NCI-H82 treated with DMSO at 0.1 percent for 48 hours (cell line): ENCODE results near the gene RASAL2.
A peak's percentile ranks its signal among the peaks of the same experiment; 100 is the strongest.
"Not testable (repeated sequence)": the region's sequence is repeated elsewhere in the genome, so short reads cannot be mapped to it uniquely, and the experiment has no call there.

Source experiments
- DNase-seq: peaks from one replicate; lab custom pipeline; 2025; ENCODE audit not compliant: unreplicated experiment; lab: John Stamatoyannopoulos, UW

Gene RASAL2

DNA sequence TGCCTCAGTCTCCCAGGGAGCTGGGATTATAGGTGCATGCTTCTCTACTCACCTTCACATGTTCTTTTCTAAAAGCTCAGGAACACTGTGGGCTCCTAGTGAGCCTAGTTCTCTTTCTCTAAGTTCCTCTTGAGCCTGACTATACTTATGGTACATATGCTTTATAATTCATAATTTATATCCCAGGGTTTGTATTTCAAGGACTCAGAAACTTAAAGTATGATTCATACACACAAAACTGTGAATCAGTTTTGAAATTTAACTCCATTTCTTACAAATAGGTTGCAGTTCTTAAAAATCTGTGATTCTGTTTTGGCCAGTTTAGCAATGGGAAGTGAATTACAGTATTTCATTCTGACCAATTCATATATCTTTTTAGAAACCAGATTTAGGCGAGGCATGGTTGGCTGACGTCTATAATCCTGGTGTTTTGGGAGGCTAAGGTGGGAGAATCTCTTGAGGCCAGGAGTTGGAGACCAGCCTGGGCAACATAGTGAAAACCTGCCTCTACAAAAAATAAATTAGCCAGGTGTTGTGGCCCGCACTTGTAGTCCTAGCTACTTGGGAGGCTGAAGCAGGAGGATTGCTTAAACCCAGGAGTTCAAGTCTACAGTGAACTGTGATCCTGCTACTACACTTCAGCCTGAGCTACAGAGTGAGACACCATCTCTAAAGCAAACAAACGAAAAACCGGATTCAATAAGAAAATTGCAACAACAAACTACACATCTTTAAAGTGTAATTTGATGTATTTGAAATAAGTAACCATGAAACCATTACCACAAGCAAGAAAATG is 15.6 kb downstream of the RASAL2 start:
- DNase-seq: no peak

DNA sequence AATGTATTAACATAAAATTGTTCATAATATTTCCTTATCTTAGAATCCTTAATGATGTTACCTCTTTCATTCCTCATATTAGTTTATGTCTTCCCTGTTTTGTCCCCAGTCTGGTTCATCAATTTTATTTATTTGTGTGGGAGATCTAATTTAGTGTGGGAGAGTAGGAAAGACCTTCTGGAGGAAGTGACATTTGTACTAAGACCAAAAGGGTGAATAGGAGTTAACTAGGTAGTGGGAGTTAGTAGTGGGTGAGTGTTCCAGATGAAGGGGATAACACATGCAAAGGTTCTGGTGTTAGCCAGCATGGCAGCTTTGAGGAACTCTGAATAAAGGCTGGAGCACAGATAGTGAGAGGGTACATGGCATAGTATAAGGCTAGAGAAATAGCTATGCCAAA is 21.4 kb downstream of the RASAL2 start:
- no peak for DNase-seq

DNA sequence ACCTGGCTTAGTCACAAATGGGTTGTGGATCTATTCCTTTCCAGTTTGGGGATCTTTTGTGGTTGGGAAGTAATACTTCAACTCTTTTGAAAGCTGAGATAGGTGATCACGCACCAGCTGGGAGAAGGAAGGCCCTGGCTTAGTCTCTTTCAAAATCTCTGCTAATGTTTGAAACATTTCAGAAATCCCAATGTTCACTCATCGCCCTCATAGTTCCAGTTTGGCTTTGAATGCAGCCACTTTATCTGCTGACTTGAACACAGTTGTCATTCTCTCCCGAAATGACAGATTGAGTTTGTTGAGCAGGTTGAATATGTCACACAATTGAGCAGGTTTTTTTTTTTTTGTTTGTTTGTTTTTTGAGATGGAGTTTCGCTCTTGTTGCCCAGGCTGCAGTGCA is 24.6 kb downstream of the RASAL2 start:
- DNase-seq: no peak

DNA sequence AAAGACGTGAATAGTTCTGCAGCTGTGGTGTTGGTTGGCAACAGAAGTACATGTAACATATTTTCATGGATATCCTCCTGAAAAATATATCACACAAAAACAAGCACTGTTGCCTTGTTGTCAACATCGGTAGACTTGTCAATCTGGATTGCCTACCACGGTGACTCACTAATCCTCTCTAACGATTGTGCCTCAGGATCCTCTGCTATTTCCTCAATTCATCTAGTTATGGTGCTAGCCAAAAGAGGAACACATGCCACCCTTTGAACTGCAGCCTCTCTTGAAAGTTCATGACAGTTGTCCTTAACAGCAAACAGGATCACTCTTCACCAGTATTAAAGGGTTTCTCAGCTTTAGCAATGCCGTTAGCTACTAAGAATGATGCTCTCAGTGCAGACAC is 25.7 kb downstream of the RASAL2 start:
- no peak for DNase-seq

DNA sequence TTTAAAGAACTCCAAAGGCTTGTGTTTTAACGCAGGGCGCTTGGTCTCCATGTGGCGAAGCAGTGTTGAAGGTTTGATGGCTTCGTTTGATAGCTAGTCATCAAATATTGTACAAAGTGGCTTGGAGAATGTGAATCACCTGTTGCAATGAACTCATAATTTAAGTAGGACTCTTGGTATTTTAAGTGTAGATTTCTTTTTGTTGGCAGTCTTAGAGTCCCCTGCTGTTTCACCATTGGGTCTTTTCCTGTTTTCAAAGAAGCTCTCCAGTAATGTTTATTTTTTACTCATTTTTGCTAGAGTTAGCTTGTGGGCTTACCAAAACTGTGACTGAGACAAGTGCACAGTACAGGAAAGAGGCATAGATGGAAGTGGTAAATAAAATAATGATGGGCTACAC is 26.2 kb downstream of the RASAL2 start:
- DNase-seq: no peak

DNA sequence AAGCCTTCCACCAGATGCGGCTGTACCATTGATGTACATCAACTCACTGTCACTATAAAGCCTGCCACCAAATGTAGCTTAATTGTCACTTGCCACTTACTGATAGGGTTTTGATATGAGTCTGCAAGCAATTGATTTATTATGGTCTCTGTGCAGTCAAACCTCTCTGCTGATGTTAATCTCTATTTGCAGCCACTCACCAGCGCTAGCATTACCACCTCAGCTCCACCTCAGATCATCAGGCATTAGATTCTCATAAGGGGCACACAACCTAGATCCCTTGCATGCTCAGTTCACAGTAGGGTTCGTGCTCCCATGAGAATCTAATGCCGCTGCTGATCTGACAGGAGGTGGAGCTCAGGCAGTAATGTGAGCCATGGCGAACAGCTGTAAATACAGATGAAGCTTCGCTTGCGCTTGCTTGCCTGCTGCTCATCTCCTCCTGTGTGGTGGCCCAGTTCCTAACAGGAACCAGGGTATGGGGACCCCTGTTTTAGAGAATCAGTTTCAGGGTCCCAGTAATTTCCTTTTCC is 26.7 kb downstream of the RASAL2 start:
- DNase-seq: not testable (repeated sequence)

DNA sequence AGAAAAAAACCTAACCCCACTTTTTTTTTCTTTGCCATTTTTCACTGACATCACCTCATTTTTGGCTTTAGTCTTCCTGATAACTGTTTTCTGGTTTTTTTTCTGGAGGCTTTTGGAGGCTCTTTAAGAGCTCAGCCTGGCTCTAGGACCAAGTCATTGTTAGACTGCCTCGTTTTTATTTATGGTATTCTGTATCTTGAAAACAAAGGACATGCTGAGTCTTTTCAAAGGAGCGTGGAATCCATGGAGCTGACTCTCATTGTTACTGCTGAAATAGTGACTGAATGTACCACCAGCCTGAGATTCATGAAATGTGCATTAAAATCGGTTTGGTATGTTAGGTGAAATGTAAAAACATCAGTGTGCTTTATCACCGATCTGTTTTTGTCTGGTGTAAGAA is 28.0 kb downstream of the RASAL2 start:
- DNase-seq: no peak

DNA sequence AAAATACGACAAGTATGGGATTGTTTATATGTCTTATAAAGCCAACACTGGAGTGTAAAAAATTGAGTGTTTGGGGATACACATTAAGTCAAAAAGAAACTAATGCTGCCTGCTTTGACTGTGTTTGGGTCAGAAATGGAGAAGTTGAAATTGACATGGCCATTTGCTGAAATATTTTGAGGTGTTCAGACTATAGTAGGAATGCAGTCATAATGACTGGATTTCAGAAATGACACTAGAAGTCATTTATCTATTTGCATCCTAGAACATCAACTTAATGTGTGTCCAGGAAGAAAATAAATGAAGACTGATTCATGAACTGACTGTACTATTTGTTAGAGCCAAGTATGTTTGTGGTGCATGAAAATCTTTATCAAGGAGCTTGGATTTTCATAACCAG is 28.4 kb downstream of the RASAL2 start:
- no peak for DNase-seq

DNA sequence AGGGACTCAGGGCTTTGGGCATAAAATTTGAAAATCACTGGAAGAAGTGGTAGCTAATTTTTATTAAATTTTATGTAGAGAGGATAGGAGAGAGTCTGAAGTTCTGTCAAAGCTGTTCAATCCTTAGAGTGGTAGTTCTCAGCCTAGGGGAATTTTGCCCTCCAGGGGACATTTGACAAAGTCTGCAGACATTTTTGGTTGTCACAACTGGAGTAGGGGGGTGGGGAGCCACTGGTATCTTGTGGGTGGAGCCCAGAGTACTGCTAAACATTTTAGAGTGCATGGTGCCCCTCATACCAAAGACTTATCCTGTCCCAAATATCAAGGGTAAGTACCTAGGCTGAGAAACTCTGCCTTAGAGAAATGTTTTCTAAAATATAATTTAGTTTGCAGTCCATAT is 30.2 kb downstream of the RASAL2 start:
- no peak for DNase-seq

DNA sequence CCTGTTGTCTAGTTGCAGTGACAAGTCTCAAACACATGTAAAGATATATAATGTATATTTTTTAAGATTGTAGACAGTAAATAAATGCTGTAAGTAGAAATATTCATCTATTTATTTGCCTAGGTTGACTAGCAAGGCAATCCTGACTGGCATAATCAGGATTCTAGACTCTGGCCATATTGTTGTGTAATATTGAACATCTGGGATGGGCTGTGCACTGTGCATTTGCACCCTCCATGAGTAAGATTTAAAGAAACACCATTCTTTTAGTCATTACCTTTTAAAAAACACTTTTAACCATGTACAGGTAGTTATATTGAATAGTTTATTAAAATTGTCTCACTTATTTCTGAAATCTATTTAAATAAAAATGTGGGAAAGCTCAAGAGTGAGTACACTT is 32.4 kb downstream of the RASAL2 start:
- DNase-seq: no peak

DNA sequence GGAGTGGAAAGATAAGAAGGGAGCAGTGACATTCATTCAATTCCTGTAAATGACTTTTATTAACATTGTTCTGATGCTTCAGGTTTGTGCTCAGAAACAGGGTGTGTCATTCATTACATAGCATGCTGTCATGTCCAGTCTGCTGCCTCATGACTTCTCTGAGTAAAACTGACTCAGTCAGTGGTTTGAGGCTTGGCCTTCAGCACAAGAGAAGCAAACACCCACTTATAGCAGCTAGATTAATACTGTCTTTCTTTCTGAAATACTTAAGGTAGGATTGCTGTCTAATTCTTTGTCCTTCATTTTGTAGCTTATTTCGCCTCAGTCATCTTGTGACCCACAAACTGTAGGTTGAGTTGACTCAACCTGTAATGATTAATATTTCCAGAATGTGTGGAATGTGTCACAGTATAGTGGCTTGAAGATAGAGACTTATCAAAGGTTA is 32.9 kb downstream of the RASAL2 start:
- no peak for DNase-seq

DNA sequence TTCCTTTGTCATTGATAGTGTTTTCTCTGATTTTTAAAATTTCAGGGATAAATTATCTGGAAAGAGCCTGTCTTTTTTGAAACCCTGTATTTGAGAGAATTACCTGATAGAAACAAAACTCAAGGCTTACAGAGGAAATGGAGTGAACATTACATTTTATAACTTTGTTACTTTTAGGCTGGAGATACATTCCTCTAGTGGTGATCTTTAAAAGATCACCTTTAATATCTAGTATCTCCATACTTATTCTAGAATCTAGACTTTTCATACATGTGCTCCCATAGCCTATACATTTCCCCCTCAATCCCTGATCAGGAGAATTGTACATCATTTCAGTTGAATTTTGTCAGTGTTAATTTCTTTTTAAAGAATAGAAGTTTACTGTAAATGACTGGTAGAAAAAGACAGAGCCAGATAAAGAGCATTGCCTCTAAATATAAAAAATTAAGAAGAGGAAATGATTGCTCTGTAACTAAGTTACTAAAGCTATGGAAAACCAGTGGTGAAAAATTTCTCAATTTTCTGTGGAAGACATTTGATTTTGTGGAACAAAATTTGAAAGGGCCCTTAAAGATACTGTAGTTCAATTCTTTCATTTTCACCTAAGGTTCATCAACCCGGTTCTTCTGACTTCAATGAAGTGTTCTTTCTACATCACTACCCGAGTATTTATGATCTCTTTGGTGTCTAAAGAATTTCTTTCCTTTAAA is 33.7 kb downstream of the RASAL2 start:
- no peak for DNase-seq

DNA sequence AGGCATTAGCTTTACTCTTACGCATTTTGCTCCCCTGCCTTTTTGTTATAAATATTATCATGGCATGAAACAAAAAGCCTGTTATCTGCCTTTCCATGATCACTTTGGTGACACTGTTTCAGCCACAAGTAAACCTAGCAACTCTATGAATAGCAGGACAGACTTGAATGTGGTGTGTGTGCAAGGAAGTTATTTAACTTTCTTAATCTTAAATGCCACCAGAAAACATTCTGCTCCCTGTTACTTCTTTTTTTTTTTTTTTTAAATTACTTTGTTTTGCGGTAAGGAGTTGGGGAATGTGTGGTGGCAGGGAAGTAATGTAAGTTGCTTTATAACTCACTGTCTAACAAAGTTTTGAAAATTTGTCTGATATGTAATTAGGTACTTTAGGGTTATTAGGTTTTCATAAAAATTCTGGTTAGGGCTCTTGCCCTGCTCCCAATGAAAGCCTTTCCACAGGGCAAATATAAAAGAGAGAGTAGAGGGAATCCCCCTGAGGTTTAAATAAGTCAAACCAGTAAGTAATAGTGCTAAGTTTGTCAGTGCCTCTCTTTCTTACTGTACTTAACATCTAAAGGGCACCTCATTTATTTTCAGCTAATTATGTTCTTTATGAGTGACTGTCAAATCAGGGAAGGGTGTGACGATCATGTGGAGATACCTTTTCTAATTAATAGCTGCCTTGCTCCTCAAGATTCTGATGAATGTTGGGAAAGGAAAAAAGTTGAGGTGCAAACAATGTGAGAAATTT is 39.5 kb downstream of the RASAL2 start:
- no peak for DNase-seq

DNA sequence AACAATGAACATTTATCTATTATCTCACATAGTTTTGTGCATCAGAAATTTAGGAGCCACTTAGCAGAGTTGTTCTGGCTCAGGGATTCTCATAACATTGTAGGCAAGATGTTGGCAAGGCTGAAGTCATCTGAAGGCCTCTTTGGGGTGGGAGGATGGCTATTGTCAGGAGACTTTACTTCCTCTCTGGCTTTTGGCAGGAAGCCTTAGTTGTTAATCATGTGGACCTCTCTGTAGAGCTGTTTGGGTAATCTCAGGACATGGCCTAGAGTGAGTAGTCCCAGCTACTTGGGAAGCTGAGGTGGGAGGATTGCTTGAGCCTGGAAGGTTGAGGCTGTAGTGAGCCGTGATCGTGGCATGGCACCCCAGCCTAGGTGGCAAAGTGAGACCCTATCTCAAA is 40.2 kb downstream of the RASAL2 start:
- no peak for DNase-seq

DNA sequence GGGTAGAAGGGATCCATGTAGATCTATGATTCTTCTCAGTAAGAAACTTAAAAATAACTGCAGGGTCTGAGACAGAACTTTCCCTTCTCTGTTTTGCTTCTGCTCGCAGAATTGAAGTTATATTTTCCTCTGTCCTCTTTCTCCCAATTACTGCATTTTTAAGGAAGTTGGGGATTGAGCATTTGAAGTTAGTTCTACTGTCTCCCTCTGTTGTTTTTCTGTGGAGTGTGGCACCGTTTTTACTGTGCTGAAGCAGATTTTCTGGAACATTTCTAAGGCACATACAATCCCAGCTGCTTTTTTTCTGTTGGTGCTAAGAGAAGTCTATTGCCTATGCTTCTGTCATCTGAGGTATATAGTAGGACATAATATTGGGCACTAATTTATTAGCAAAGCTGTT is 43.3 kb downstream of the RASAL2 start:
- DNase-seq: no peak

DNA sequence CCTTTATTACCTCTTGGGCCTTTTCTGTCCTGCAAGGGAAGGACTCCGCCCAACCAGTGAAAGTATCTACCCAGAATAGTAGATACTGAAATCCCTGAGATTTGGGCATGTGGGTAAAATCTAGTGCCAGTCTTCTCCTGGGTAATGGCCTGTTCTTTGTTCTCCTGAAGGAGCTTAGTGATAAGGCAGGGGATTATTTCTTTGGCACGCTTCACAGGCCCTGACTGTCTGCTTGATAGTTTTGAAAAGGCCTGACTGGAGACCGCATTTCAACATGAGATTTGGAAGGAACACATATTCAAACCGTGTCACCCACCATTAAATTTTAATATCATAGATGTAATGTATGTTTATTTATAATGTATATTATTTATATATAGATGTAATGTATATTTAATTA is 48.9 kb downstream of the RASAL2 start:
- peak; percentile 57 for DNase-seq

DNA sequence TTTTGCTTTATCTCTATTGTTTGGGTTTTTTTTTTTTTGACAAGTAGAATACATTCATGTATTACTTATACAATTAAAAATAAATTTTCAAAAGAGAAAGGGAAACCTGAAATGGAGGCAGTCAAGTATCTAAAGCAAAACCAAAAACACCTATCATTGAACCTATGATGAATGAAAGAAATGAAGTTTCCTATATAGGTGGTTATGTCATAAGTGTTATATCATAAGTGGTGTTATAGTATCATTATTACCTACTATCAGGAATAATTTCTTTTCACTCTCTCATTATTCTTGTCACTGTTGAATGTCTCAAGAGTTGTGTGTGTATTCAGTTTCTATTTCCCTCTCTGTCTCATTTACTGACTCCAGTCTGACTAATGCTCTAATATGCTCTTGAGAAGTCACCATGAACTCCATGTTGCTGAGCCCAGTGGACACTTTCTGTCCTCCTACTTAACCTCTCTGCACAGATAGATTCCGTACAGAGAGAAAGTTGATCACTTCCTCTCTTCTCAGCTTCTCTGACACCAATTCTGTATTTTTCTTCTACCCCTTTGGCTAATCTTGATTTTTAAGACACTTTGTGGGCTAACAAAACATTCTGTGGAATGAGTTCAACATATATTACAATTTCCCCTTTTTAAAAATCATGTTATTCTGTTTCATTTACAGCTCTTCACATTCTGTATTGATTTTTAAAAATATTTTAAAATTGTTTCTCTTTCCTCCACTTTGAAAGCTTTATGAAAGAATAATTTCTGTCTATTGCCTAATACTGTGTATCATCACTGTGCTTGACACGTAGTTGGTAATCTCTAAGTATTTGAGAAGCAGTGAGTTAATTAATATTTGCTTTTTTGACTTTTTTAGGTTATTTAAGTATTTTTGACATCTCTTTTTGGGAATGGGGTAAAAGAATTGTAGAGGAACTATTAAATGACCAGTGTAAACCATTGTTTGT is 50.1 kb downstream of the RASAL2 start:
- no peak for DNase-seq

DNA sequence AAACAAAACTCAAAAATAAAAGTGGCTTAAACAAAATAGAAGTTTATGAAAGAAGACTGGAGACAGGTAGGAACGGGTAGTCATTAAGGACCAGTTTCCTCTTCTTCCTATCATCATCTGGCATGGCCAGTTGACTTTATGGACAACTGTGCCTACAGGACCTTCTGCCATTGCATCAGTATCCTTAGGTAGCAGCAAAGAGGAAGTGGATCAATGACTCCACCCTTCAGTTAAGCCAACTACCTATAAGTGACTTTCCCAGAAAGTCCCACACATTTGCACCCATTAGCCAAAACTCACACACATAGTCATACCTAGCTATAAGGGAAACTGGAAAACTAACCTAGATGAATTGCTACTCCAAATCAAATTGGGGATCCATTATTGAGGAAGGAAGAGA is 51.7 kb downstream of the RASAL2 start:
- DNase-seq: no peak

DNA sequence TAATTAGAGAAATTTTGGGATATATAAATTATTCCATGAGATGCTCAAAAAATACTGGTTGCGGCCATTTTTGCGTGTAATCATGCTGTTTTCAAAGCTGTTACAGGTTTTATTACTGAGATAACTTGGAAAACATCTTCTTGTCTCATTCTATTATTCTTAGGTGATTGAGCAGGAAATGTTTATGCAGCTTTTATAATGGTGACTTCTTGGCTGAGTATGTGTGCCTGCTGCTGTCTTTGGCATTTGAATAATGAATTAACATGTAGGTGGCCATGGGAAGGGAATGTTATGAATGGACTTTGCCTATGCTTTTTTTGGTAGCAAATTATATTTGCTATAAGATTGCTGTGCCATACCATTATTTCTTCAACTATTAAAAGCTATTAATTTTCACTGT is 52.5 kb downstream of the RASAL2 start:
- DNase-seq: no peak

DNA sequence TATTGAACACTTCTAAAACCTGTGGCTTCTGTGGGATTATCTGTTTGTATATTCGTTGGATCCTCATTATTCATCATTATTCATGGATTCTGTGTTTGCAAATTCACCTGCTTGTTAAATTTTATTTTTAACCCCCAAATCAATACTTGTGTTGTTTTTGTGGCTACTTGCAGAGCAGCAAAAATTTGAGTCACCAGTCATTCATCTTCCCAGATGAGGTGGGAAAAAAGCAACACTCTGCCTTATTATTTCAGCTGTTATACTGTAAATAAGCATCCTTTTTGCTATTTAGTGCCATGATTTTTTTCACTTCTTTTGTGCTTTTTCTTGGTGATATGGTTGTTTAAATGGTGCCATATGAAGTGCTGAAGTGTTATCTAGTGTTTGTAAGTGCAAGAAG is 56.7 kb downstream of the RASAL2 start:
- no peak for DNase-seq

DNA sequence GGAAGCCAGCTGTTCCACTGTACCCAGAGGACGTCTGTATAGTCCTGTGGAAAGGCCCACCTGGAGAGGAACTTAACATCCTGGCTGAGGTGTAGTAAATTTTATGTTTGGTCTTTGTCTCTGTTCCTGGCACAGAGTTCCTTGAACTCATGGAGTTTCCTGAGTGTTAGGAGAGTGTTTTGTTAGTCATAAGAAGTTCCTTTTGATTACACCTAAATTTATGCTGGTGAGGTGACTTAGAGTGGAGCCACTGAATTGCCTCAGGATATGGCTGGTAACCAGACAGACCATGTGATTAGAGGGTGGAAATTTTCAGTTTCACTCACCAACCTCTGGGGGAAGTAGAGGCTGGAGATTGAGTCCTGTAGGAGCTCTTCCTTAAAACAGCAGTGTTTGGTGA is 57.9 kb downstream of the RASAL2 start:
- DNase-seq: no peak
